HUES6 (cell line): Measurements from ENCODE around the gene CFAP47.
"Not testable (repeated sequence)": the region's sequence is repeated elsewhere in the genome, so short reads cannot be mapped to it uniquely, and the experiment has no call there.

ENCODE experiments used
- H3K27ac ChIP-seq: 2 replicates; pipeline ENCODE4 v1.7.0; 2013; ENCODE audit warnings: low read depth, mild to moderate bottlenecking, low read length, inconsistent platforms
- H3K27me3 ChIP-seq: 2 replicates; pipeline ENCODE4 v1.6.1; 2013; ENCODE audit warnings: low read length; ENCODE audit not compliant: control insufficient read depth, insufficient read depth
- H3K36me3 ChIP-seq: 2 replicates; pipeline ENCODE4 v1.6.1; 2013; ENCODE audit warnings: low read length; ENCODE audit not compliant: control insufficient read depth, insufficient read depth
- H3K4me1 ChIP-seq: 2 replicates; pipeline ENCODE4 v1.6.1; 2013; ENCODE audit warnings: low read length; ENCODE audit not compliant: control insufficient read depth, insufficient read depth
- H3K4me3 ChIP-seq: 2 replicates; pipeline ENCODE4 v1.5.1; 2013; ENCODE audit warnings: low read depth, low read length
- H3K9ac ChIP-seq: one replicate; pipeline ENCODE4 v1.6.1; 2013; ENCODE audit warnings: mild to moderate bottlenecking, low read length
- H3K9me3 ChIP-seq: 2 replicates; pipeline ENCODE4 v1.6.1; 2013; ENCODE audit warnings: low read depth, low read length; ENCODE audit not compliant: control insufficient read depth, insufficient read depth

Gene CFAP47, protein sequence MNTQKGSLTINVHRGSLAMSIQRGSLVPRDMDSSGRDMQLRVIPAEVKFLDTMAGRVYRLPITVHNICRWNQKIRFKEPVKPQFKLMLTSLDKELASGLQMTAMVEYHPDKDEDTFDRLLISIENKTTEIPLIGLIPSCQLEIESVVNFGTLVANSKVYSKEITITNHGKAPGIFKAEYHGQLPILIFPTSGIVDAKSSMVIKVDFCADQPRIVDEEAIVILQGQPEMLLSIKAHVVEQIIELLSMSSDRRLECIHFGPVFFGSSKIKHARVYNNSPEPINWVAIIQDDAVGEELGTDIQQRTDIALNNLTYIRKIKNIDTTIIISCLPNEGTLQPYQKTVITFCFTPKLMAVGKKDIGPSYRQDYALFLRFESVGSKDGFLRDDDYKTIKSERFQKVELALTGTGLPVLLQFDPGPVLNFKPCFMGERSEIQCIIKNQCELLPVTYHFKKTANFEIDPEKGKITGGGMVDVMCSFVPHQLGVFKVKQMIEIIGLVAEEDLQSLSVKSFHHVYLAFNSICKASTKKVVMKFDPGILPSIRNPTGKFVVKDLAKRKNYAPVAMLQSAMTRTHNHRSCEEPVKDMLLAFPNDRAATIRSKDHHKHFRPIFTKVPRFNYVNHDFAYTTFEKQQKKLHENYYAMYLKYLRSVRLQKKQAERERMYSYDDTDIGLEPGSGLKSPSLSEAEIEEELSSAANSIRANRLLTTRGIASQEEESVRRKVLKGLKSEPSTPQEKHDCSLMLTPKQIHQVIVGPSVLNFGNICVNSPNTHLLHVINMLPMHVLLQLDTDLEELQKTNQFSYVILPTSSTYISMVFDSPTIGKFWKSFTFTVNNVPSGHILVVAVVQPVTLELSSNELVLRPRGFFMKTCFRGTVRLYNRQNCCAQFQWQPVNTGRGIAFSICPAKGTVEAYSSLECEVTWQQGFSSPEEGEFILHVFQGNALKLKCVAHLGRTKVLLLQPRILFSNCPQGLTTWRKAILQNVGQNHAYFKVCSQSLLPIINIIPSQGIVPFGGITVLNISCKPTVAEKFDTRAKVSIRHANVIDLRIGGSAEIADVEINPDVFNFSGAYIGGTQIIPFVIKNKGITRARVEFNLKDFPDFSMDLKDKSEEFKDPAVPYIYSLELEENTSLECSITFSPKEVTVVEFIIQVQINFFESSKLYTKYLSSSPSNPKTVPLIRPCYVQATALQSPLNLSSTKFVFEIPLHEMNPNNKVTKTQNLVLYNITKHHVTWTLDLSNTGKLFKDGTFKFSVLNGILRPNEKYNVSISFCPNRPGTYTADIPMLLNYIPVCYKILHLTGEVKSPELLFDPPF (N-terminal part only)

DNA sequence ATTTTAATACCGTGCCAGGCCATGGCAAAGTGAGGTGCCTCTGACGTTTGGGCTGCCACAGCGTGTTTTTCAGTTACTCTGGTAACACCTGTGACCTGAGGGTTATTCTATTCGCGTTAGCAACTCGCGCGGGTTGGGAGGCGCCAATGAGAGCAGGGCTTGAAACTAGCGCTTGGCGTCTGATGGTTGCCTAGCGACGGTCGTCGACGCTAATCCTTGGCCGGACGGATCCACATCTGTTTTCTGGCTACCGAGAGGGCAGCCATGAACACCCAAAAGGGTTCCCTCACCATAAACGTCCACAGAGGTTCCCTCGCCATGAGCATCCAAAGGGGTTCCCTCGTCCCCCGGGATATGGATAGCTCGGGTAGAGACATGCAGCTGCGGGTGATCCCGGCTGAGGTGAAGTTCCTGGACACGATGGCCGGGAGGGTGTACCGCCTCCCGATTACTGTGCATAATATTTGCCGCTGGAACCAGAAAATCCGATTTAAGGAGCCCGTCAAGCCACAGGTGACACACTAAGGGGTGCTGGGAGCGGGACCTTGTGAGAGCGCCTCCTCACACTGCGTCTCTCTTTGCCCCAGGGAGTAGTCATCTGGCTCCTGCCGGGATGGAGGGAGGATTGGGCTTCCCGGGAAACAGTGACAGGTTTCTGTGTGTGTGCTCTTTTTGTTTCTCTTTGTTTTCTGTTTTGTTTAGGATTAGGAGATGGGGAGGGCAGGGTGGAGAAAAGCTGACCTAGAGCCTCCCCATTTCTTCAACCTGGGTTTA, at the start of gene CFAP47:
Gene CFAP47 (plus strand): TSS at position 199 of the 774 bp plus-strand sequence. CDS start 66 bp downstream, at position 265.
- Histone ChIP-seq H3K27ac (no peak within 1 kb of the TSS), H3K9ac (peak within 1 kb of the TSS; percentile 78), H3K4me3 (peak within 1 kb of the TSS; percentile 98), H3K27me3 (peaks cover 14% of the 10 kb centered on the region), H3K36me3 (no peaks in the 10 kb centered on the region), H3K9me3 (peaks cover 3% of the 10 kb centered on the region), H3K4me1 (no peaks in the 10 kb centered on the region)

DNA sequence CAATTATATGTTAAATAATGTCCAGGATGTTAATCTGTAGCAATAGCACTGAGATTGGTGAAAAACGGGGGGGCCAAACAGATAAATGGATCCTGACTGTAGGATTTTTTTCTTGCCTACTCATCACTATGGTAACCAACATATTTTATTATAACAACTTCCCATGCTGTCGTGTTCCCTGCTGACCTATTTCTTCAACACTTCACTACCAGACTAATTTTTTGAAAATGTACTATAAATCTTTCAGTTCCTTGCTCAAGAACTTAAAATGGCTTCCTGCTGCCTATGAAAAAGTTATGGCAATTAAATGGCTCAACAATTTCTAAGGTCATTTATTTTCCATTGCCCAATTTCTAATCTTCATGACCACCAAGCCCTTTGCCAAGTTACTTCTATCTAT, 38.9 kb upstream of the CFAP47 start:
- H3K9me3 ChIP-seq, result no peaks in the 10 kb centered on the region
- no peak overlapping the region for H3K9ac ChIP-seq
- H3K27ac ChIP-seq, result no peak overlapping the region
- H3K4me1 ChIP-seq, result no peaks in the 10 kb centered on the region
- H3K36me3 ChIP-seq, result no peaks in the 10 kb centered on the region
- no peak overlapping the region for H3K4me3 ChIP-seq
- no peaks in the 10 kb centered on the region for H3K27me3 ChIP-seq

DNA sequence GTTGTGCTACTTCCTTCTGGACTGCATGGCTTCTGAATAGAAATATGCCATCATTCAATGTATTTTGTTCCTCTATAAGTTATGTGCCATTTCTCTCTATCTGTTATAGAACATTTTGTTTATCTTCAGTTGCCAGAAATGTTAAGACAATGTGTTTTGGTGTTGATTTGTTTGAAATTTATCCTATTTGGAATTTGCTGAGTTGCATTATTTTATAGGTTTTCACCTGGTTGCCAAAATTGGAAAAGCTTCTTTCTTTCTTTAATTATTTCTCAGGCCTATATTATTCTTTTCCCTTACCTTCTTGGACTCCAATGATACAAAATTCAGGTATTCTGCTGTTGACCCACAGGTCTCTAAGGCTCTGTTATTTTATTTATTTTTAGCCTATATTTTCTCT, 33.4 kb upstream of the CFAP47 start:
- H3K9ac ChIP-seq, result no peak overlapping the region
- no peak overlapping the region for H3K27ac ChIP-seq
- no peaks in the 10 kb centered on the region for H3K36me3 ChIP-seq
- H3K4me1 ChIP-seq, result no peaks in the 10 kb centered on the region
- no peaks in the 10 kb centered on the region; the same call in 1 of the 2 replicates for H3K27me3 ChIP-seq
- H3K4me3 ChIP-seq, result no peak overlapping the region
- no peaks in the 10 kb centered on the region for H3K9me3 ChIP-seq

DNA sequence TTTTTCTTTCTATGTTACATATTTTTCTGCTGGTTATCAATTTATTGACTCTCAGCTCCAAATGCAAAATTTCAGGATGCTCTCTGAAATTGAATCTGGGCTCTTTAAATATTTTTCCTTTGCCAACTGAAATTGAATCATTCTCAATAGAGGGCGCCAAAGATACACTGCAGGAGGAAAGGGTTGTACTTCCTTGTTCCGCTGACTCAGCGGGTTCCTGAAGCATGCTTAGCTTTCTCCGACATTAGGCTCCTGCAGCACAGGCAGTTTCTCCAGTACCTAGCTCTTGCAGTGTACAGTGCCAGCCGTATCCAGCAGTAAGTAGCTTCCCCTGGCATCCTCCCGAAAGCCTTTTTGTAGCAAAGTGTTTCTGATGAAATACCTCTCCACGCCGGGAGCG, 28.8 kb upstream of the CFAP47 start:
- Histone ChIP-seq H3K9ac (no peak overlapping the region), H3K27ac (no peak overlapping the region), H3K4me3 (no peak overlapping the region), H3K4me1 (no peaks in the 10 kb centered on the region), H3K36me3 (no peaks in the 10 kb centered on the region), H3K9me3 (no peaks in the 10 kb centered on the region), H3K27me3 (no peaks in the 10 kb centered on the region; the same call in 1 of the 2 replicates)

DNA sequence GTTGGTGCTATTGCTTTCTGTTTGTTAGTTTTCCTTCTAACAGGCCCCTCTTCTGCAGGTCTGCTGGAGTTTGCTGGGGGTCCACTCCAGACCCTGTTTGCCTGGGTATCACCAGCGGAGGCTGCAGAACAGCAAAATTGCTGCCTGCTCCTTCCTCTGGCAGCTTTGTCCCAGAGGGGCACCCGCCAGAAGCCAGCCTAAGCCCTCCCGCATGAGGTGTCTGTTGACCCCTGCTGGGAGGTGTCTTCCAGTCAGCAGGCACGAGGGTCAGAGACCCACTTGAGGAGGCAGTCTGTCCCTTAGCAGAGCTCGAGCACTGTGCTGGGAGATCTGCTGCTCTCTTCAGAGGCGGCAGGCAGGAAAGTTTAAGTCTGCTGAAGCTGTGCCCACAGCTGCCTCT, 67.3 kb downstream of the CFAP47 start:
- not testable (repeated sequence) for H3K4me1 ChIP-seq, H3K9me3 ChIP-seq, H3K36me3 ChIP-seq, H3K4me3 ChIP-seq, H3K27me3 ChIP-seq, H3K9ac ChIP-seq, H3K27ac ChIP-seq

DNA sequence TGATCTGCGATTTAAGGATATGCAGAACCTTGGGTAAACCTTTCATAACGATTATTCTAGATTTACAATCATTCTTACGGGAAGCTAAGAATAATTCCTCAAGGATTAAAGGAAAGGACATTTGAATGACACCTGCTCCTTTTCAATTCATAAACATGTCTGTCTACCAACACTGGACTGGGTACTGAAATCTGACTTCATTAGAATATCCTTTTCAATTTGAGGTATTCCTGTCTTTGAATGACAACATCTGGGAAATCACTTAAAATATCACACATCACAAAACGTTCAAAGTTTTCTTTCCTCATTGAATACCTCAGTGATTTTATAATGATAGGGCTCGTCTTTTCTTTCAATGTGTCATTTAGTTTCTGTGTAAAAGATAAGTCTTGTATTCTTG, 87.7 kb downstream of the CFAP47 start:
- no peaks in the 10 kb centered on the region for H3K36me3 ChIP-seq
- H3K4me1 ChIP-seq, result no peaks in the 10 kb centered on the region
- H3K9ac ChIP-seq, result no peak overlapping the region
- no peaks in the 10 kb centered on the region for H3K27me3 ChIP-seq
- H3K4me3 ChIP-seq, result no peak overlapping the region
- H3K9me3 ChIP-seq, result no peaks in the 10 kb centered on the region
- H3K27ac ChIP-seq, result no peak overlapping the region

DNA sequence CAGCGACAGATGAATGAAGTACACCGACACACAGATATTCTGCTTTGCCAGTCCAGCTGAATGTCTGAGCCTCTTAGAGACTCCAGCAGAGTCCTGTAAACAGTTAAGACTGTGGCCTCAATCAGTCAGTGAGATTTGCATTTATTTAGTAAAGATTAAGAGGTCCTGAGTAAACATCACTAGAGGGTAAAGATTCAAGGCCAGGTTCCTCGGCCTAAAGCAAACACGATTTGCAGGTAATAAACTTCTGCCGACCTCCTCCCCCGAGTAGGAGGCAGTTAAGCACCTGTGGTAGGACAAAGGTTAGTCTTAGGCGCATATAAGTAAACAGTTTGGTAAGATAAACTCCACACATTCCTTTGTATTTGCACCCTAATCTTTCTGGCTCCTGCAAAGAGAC, 99.6 kb downstream of the CFAP47 start:
- Histone ChIP-seq H3K4me1 (no peaks in the 10 kb centered on the region), H3K36me3 (no peaks in the 10 kb centered on the region), H3K9me3 (no peaks in the 10 kb centered on the region), H3K4me3 (no peak overlapping the region), H3K27ac (no peak overlapping the region), H3K9ac (no peak overlapping the region), H3K27me3 (peaks cover 47% of the 10 kb centered on the region; the same call in 1 of the 2 replicates)

DNA sequence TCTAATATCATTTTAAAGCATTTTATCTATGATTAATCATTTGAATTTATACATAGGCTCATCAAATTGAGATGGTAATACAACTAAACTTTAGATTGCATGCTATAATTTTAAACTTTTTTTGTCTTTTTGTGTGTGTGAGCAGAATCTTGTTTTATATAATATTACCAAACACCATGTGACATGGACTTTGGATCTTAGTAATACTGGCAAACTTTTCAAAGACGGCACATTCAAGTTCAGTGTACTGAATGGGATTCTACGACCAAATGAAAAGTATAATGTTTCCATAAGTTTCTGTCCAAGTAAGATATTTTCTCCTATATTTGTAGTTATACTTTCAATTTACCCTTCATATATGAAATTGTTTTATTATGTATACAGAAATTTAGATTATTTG, 116.0 kb downstream of the CFAP47 start:
- Histone ChIP-seq H3K4me3 (no peak overlapping the region), H3K4me1 (no peaks in the 10 kb centered on the region), H3K36me3 (no peaks in the 10 kb centered on the region), H3K9me3 (no peaks in the 10 kb centered on the region), H3K27me3 (no peaks in the 10 kb centered on the region), H3K27ac (no peak overlapping the region), H3K9ac (no peak overlapping the region)

DNA sequence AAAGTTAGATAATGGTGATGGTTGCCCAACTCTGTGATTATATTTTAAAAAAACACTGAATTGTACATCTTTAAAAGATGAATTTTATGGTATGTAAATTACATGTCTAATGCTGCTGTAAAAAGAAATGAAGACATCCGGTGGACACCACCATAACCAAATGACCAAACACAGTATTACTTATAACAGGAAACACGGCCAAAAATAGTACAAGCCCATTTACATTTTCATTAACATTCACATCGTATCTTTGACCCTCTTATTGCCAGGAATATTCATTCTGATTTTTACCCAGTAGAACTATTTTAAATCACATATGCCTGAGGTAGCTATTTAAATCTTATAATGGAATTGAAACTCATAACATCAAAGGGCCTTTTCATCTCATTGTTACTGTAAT, 143.2 kb downstream of the CFAP47 start:
- Histone ChIP-seq H3K27ac (no peak overlapping the region), H3K27me3 (no peaks in the 10 kb centered on the region; the same call in 1 of the 2 replicates), H3K9me3 (no peaks in the 10 kb centered on the region), H3K4me1 (no peaks in the 10 kb centered on the region), H3K36me3 (no peaks in the 10 kb centered on the region), H3K9ac (no peak overlapping the region), H3K4me3 (no peak overlapping the region)

DNA sequence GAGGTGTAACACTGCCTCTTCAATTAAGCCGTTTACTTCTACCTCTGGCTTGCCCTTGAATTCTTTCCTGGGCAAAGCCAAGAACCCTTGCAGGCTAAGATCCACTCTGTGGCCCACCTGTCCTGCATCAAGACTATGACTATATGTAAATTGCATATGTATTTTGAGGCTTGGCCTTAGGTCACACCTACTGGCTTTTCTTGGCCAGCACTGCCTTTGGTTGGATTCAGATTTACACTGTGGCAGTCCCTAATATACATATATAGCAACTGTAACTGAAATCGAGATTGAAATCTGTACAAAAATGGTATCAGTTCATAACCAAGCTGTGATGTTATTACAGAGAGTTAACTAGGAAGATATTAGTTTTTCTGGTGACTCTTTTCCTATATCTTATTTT, 151.5 kb downstream of the CFAP47 start:
- Histone ChIP-seq H3K27ac (no peak overlapping the region), H3K4me1 (no peaks in the 10 kb centered on the region), H3K36me3 (no peaks in the 10 kb centered on the region), H3K4me3 (no peak overlapping the region), H3K9me3 (no peaks in the 10 kb centered on the region), H3K9ac (no peak overlapping the region), H3K27me3 (no peaks in the 10 kb centered on the region; the same call in 1 of the 2 replicates)
